ENCODE results near the gene MAPRE3.
"Not testable (repeated sequence)": the region's sequence is repeated elsewhere in the genome, so short reads cannot be mapped to it uniquely, and the experiment has no call there.

The MAPRE3 gene

DNA sequence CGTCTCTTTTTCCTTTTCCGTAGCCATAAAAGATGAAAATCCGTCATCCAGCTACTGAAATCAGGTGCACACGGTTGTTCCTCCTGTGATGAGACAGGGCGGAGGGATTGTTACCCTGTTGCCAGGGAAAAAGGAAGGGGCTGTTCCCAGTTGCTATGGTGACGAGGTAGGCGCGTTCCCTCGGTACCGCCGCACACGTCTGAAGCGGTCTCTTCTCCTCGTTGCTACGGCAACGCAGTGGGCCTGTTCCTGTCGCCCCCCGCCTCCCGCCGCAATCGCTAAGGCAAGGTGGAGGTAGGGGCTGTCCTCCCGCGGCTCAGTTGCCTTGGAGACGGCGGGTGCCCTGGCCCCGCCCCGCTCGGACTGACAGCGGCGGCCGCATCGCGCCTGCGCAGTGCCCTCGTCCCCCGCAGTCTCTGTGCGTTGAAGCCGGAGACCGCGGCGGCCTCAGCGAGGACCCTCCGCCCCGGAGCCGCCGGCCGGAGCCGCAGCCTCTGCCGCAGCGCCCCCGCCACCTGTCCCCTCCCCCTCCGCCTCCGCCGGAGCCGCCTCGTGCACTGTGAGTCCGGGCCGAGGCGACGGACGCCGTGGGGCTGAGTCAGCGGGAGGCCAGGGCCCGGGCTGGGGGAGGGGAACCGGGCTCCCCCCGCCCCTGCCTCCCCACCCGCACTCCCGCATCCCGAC is at the start of gene MAPRE3:
Gene MAPRE3 (plus strand): TSS at position 394 of the 684 bp plus-strand sequence. CDS start 51,582 bp downstream, outside the sequence.
- DNase-seq = peak; percentile 64 to 67

DNA sequence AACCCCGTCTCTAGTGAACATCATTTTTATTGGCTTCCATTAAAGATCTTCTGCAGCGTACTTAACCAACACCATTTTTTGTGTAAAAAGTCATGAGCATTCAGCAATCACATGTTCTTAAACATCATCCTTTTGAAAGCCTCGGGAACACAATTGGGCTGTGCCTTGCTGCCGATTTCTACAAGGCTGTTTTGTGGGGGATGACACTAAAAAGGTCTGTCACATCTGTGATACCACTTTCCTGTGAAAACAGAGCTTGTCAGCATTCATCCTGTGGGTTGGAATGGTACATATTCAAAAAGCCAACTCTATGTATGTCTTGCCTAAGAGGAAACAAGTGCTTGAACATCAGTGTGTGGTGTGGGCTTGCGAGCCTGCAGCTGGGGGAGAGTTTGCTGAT is 49.1 kb upstream of the MAPRE3 start:
- DNase-seq = no peak

DNA sequence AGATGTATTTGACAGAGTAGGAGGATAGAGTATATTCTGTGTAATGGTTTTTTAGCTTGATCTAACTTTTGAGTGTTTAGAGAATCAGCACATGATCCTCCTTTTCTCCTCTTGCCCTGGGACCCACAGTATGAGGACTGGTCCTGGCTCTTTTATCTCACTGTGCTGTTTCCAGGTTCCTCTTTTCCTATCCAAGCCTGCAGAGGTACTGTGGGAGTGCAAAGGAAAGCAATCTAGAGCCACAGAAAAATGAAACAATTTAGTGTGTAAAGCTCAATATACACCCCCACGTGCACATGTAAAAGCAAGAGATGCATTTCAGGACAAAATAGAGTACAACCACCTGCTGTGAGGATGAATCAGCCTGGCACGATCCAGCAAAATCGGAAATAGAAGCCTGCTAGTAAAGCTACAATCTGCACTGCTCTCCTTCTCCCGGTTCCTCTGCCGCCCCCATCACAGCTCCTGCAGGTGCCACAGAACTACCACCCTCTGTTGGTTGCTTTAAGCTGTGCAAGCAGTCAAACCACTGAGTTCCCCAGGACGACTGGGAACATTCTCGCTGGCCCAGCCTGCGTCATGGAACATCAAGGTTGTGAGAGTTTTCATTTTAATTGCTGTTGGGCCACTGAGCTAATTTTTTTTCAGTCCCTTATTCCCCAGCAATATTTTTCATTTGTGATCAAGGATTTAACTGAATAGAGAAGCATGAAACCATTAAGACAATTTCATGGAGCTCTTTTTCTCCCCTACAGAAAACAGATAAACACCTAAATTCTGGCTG is 47.8 kb upstream of the MAPRE3 start:
- DNase-seq = peak; percentile 18 to 30

DNA sequence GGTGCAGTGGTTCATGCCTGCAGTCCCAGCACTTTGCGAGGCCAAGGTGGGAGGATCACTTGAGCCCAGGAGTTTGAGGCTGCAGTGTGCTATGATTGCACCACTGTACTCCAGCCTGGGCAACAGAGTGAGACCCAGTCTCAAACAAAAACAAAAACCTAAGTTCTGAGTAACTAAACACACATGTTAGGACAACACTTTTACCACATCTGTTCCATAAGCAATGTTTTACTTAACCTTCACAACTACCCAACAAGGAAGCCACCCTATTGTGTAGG is 47.3 kb upstream of the MAPRE3 start:
- DNase-seq = not testable (repeated sequence)

DNA sequence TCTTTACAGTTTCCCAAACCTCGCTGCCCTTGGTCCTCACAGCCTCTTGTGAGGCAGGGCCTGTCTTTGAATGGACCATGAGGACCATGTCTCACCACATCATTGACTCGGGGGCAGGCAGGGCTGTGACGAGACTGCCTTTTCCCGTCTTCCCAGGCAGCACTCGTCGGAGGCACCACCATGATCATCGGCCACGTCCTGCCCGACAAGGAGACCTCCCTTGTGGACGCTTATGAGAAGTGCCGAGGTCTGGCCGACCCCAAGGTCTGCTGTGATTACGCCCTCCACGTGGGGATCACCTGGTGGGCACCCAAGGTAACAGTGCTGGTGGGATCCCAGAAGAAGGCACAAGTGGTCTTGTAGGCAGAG is 45.7 kb upstream of the MAPRE3 start:
- DNase-seq = no peak

DNA sequence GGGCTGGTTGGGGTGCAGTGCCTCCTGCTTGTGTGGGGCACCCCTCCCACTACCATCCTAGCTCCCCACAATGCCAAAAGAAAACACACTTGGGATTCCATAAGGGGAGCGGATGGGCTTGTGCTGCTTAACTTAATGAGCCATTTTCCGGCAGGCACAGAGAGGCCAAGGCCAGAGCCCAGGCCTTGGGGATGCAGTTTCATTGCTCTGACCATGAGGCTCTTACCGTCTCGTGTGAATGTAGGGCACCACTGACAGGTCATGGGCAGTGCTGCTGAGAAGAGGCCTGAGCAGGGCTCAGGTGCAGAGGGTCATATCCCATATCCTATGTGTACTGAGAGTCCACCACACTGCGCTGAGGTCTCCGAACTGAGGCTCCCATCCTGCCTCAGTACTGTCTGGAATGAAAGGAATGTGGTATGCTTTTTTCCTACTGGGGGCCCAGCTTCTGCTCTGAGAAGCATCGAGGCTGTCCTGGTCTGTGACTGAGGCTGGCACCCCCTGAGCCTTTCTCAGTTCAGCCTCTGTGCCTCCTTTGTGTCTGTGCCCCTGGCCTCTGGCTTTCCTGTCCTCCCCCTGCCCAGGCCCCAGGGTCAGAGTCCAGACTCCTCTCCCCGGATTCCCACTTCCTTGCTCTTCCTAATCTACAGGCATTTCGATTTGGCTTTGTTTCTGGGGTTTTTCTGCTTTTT is 45.2 kb upstream of the MAPRE3 start:
- DNase-seq = no peak

DNA sequence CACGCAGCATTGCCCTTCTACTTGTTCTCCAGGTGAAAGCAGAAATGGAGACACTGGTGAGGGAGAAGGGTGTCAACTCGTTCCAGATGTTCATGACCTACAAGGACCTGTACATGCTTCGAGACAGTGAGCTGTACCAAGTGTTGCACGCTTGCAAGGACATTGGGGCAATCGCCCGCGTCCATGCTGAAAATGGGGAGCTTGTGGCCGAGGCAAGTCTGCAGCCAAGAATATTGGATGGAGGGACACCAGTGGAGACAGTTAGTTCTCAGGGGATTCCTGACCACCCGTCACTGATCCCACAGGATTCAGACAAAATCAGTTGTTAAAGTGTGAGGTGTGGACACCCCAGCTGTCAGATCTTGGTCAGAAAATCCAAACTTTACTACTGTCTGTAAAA is 43.2 kb upstream of the MAPRE3 start:
- DNase-seq = no peak

DNA sequence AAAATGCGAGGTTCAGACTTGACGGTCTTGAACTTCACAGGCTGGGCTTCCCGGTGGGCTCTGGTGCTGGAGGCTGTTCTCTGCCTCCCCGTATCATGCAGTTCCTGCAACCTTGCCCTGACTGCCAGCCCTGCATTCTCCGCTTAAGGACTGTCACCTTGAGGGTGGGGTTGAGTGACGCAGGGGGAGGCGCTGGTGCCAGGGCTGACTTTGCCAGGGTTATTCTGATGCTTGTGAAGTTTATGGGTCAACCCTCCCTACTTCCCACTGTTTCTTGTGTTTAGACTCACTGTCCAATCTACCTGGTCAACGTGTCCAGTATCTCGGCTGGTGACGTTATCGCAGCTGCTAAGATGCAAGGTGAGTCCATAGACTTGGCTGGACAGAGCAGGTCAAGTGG is 37.5 kb upstream of the MAPRE3 start:
- DNase-seq = no peak

DNA sequence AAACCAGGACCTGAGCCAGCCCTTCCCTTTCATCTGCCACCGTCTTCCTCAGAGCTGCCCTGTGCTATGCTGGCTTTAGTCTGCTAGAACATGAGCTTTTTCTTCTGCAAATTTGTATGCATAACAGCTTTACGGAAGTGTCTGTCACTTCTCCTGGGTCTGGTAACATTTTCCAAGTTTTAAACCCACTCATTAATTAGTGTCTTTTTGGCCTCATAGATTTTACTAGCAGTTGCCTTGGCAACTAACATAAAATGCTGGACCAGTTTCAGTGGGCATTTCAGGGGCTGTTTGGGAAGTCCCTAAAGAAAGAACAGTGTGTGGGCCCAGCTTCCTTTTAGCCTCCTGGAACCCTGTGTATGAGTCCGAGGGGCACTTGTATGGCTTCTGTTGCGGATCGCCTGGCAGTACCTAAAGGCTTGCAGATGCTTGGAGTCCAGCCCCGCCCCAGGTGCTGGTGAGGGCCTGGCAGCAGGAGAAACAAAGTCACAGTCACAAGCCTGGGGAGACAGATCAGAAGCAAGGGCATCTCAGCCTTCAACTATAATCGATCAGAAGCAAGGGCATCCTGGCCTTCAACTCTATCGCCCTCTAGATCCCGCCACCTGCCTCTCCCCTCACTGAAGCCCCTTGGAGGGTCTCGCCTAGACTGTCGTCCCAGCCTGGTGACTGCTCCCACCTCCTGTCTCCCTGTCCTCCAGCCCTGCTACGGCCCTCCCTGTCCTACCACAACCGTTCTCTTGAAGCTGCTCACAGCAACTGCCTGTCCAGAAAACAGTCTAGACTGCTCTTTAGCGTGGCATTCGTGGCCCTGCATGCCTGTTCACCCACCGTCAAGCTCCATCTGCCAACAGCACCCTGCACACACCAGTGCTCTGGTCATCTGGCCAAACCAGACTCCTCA is 36.8 kb upstream of the MAPRE3 start:
- no peak for DNase-seq

DNA sequence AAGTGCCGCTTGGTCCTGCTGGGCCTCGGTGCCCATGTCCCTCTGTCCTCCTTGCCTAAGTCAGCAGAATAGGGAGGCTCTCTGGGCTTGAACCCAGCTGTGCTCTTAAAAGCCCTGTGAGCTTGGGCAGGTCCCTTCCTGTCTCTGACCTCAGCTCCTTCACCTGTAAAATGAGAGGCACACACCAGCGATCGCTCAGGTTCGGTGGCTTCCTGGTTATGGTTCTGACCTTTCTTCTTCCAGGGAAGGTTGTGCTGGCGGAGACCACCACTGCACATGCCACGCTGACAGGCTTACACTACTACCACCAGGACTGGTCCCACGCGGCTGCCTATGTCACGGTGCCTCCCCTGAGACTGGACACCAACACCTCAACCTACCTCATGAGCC is 36.1 kb upstream of the MAPRE3 start:
- no peak for DNase-seq

DNA sequence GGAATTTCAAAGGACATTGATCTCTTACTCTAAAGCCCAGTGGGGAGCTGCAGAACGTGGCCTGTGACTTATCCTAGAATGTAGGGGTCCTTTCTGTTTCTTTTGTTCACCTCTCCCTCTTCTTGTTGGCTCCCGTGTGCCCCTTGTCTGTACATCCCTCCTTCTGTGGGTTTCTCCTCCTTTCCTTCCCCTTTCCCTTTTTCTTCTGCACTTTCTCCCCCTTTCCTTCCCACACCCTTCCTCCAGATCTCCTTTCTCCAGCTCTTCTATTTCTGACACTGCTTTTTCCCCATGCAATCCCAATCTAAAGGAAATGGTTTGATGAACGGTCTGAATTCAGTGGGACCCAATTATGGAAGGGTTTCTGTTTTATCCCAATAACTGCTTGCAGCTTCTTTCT is 35.5 kb upstream of the MAPRE3 start:
- DNase-seq = no peak

DNA sequence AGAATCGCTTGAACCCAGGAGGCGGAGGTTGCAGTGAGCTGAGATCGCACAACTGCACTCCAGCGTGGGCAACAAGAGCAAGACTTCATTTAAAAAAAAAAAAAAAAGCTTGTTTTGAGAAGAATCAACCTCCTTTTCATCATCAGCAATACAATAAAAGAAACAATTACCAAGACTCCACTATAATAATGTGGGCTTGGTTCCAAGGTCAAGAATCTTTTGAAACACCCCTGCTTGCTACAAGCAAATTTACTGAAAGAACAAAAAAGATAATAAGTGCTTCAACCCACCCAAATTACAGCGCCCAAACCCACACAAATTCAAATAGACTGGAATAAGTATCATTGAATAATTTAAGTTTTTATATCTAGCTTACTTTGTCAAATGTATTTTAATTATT is 33.6 kb upstream of the MAPRE3 start:
- no peak for DNase-seq

DNA sequence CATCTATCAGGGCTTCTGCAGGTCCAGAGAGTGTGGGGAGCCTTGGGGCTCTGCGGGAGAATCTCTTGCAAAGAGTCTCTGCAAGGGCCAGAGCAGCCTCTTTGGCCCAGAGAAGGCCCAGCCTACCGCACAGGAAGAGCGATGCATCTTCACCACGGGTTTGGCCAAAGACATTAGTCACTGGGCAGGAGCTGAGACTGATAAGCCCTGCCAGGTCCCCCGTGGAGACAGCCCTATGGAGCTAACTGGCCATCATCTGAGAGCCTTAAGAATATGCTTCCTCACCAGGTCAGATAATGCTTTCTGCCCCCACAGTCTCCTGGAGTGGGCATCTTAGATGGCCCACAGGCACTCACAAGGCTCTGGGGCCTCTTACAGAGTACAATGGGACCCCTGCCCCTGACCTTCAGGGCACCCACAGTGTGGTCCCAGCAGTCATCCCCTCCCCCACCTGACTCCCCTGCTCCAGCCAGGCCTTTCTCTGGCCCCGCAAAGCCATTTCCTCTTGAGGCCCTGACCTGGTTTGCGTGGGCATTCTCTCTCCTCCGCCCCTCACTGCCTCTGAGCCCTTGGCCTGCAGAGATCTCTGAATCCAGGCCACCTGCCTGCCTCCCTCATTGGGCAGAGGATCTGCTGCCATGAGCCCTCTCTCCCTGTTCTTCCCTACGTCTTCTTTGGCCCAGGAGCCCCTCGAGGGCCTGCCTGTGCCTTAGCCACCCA is 31.9 kb upstream of the MAPRE3 start:
- no peak for DNase-seq

DNA sequence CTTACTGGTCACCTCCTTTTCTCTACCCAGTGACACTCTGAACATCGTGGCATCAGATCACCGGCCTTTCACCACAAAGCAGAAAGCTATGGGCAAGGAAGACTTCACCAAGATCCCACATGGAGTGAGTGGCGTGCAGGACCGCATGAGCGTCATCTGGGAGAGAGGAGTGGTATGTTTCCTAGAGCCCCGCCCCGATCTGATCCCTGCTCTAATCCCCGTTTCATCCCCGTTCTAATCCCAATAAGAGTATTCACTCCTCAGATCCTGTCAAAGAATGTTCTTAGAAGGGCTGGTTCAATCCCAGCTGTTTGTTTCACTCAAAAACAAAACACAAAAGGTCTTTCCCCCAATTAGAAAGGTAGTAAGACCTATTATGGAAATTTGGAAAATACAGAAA is 30.4 kb upstream of the MAPRE3 start:
- no peak for DNase-seq

DNA sequence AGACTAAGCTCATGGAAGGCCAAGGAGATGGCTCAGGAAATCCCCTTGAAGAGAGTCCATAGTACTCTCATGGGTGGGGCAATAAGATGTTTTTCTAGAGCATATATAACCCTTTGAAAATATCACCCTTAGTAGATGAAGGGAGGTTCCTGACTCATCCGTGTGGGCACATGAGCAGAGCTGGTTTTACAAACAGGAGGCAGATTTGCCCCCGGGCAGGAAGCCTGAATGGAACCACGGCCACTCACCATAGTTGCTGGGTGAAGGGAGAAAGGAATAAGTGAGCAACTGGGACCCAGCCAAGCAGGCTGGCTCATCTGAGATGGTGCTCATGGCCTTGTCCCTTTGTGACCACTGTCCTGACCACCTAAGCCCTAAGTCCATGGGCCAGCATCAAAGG is 29.0 kb upstream of the MAPRE3 start:
- DNase-seq = no peak

DNA sequence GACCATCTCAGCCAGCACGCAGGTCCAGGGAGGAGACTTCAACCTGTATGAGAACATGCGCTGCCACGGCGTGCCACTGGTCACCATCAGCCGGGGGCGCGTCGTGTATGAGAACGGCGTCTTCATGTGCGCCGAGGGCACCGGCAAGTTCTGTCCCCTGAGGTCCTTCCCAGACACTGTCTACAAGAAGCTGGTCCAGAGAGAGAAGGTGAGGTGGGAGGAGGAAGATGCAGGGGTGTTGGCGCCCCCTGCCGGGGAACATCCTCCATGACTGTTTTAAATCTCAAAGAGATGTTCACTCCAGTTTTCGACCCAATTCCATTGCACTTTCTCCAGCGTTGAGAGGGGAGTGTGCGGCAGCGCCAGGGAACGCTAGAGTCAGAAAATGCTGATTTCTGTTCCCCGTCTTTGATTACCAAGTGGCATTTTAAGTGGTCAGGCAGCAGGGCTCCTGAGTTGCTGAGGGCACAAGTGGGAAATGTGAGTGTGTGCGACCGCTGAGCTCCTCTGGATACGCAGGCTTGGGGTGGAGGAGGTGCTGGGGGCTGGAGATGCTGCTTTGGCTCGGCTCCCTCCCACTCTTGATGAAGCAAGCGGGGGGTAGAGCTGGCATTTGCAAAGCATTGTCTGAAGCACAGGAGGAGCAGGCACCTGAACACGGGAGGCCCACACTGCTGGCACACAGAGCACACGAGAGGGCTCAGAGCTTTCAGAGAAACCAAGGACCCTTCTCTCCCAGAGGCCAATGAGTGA is 27.7 kb upstream of the MAPRE3 start:
- DNase-seq = peak; percentile 53 to 56

DNA sequence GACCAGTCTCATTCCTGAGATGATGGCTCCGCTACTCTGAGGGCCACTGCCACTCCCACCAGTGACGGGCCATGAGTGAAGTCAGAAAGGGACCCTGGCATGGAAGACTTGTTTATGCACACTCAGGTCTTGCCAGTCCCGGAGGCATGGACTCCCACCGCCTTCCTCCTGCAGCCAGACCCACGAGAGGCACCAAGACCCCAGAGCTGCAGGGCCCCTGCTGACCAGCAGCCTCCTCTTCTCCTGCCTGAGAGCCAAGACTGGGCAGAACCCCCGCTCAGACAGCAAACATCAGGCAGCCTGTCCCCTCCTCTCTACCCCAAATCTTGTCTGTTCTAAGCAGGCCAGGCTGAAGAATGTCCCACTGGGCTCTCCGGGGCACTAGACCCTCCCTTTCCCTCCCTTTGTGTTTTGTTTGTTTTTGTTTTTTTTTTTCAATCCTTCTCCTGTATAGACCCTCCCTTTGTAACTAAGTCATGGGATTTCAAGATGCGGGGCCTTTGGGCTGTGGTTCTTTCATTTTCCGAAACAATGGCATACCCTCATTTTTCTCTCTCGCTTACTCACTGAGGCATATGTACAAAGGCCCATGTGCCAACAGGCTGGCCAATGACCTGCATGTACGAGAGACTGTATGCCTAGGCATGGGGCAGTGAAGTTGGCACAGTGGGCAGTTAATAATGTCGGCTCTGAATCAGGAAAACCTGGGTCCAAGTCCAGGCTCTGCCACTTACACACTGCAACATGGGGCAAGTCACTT is 24.3 kb upstream of the MAPRE3 start:
- DNase-seq = no peak

DNA sequence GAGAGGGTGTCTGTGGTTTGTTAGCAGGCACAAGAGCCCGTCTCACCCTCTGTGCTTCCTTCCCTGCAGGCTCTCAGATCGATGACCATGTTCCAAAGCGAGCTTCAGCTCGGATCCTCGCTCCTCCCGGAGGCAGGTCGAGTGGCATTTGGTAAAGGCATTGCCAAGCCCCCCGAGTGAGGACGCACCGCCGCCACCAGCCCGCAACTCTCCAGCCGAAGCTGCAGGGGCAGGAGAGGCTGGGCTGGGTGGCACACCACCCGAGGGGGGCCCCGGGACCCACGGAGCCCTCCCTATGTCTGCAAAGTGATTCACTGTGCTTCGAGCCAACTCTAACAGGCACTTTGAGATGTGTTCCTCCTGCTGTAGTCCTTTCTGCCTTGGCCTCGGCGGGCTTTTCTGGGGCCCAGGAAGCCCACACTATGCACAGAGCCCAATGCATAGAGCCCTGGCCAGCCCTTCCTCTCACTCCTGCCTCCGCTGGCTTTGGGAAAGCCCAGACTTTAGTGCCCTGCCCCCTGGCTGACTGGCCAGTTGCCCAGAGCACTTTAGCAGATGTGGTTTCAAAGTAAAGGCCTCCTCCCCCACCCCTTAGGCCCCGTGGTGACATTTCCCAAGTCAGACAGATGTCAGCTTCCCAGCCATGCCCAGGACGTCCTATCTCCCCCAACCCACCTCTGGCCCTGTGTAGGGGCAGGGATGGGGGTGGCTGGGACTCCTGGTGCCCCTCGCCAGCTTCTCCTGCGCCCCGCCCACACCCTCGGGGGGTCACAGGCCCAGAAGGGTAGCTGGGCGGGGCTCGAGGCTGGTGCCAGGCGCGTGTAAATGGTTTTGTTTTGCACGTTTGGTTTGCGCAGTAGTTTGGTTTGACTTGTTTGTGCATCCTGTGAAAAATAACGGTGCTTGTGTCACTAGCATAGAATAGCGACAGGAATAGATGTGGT is 23.3 kb upstream of the MAPRE3 start:
- DNase-seq = no peak

DNA sequence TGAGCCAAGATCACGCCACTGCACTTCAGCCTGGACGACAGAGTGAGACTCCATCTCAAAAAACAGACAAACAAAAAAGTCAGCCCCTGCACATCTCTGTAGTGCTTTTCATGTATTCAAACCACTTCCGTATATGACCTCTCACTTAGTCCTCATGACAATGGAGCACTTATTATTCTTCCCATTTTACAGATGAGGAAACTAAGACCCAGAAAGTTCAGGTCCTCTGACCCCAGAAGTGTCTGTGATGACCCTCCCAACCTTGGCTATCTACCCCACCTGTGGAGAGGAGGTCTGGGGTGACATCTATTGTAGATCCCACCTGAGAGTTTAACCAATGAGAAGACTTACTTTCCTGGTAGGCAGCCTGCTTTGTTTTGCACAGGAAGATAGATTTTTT is 21.6 kb upstream of the MAPRE3 start:
- DNase-seq = no peak

DNA sequence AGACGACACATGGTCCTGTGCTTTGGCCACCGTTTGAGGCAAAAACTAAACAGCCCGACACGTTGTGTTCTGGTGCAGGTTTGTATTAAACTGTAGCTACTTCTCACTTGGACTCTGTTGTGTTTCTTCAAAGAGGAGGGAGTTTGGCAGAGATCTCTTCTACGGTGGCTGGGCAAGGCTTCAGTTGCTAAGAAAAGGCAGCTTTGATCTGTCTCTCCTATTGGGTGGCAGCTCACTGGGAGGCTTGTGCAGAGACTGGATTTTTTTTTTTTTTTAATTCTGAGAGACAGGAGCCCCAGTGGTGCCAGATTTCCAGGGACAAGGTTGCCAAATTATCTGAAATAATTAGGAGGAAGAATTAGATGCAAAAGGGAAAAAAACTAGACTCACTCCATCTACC is 20.2 kb upstream of the MAPRE3 start:
- DNase-seq = no peak
